D721Med (cell line): ENCODE results near the gene ERFE.

Source experiments
- DNase-seq: peaks from one replicate; pipeline ENCODE4 v3.0.0; 2011; ENCODE audit warnings: low spot score; ENCODE audit not compliant: insufficient read length
- FAIRE-seq: peaks from 2 replicates; lab custom pipeline; 2011; peaks lifted over from hg19 to GRCh38; lab: Jason Lieb, UNC
- CTCF ChIP-seq: IDR thresholded peaks from 2 replicates; pipeline ENCODE4 v1.5.1; 2012; ENCODE audit warnings: mild to moderate bottlenecking, control low read depth; ENCODE audit not compliant: insufficient read depth; ENCODE audit errors: missing control alignments

ERFE gene

DNA sequence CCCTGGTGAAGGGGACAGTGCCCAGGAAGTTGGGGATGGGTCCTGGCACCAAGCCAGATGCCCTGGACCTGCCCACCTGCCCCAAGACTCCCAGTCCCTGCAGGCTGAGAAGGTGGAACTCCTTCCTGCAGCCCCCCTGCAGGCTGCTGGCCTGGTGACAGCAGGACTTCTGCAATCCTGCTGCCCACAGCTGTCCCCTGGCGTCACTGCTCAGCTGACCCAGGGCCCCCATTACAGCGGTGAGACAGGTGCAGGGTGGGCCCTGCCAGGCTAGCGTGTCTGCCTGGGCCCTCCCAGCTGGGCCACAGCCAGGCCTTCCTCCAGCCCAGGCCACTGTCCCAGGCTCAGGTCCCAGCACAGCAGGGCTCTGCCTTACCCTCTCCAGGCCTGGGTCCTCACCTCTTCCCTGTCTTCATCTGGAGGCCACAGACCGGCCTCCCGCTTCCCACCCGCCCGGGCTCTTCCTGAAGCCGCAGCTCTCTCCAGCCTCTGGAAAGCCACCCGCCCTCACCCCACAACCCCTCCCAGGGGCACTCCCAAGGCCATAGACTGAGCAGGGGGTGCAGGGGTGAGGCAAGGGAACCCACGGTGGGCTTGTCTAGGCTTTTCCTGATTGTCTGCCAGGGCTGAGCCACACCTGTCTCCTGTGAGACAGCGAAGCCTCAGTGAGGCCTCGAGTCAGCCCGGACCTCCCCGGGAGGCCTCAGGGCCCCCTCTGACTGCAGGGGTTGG, 8.8 kb upstream of the ERFE start:
- no peak for FAIRE-seq
- no peak for TF ChIP-seq CTCF
- DNase-seq, result no peak

DNA sequence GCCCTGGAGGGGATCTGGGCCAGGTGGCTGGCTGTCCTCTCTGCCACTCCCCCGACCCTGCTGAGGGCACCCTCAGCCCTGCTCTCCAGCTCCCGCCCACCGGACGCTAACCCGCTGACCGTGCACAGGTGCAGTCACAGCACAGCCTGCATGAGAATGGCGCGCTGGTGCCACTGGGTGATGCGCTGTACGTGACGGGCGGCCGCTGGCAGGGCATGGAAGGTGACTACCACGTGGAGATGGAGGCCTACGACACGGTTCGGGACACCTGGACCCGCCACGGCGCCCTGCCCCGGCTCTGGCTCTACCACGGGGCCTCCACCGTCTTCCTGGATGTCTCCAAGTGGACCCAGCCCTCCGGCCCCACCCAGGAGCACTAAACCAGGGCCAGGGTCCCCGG, 8.1 kb upstream of the ERFE start:
- FAIRE-seq (no peak), DNase-seq (no peak)
- TF ChIP-seq CTCF, result no peak

GRCh38 chr2:238151205-238151604, 7.6 kb upstream of the ERFE start:
- DNase-seq (no peak), FAIRE-seq (no peak)
- no peak for TF ChIP-seq CTCF

GRCh38 chr2:238151628-238152235, 7.0 kb upstream of the ERFE start:
- no peak for TF ChIP-seq CTCF
- DNase-seq (no peak), FAIRE-seq (no peak)

- FAIRE-seq (no peak), DNase-seq (no peak)
- no peak for TF ChIP-seq CTCF
Observed at GRCh38 chr2:238152771-238153688, 5.7 kb upstream of the ERFE start.

DNA sequence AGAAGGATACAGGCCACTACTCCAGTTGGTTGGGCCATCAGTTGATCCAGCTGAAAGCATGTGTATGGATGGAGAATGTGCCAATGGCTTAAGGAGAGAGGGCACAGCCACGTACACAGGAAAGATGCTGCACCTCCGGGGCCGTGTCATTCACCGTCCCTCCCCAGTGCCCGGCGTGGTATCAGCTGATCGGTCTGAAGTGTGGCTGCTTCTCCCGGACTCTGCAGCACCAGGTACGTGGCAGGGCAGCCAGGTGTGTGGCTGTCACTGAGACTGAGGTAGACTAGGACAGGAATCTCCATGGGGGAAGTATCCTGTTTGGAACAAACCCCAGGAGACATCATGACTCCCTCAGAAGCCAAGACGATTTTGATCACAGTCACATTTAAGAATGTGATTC, 4.2 kb upstream of the ERFE start:
- DNase-seq (no peak), FAIRE-seq (no peak)
- no peak for TF ChIP-seq CTCF
